Lung (tissue), 12 donors: ENCODE measurements around the gene LENG1. TPM values are rescaled to one million over a fixed set of nuclear protein-coding genes. Genes with fewer than 3 reads are reported as not detected.

Source experiments
- ATAC-seq: fragments of 200-7000 bp; cut with Tn5 transposase; one replicate; pipeline ENCODE4 v1.9.1; 2020; ENCODE audit warnings: moderate number of reproducible peaks; ENCODE audit not compliant: insufficient read depth, low FRiP score
- DNase-seq, 3 donors: peaks; one replicate each; pipeline ENCODE4 v3.0.0-alpha.2; 2013 to 2017
- H3K27ac ChIP-seq, 2 donors: one replicate each; pipeline ENCODE4 v1.5.1; 2013; ENCODE audit warnings: mild to moderate bottlenecking in 2 of 2, moderate library complexity in 2 of 2, control low read depth in 1 of 2, inconsistent platforms in 1 of 2, low read depth in 1 of 2, low read length in 1 of 2
- H3K27me3 ChIP-seq, 3 donors: one replicate each; pipeline ENCODE4 v1.5.1; 2013; ENCODE audit warnings: low read length in 2 of 3; ENCODE audit not compliant: control insufficient read depth in 3 of 3, insufficient read depth in 3 of 3
- H3K36me3 ChIP-seq, 4 donors: one replicate each; pipeline ENCODE4 v1.5.1; 2013; ENCODE audit warnings: low read length in 4 of 4, mild to moderate bottlenecking in 1 of 4, moderate library complexity in 1 of 4; ENCODE audit not compliant: control insufficient read depth in 4 of 4, insufficient read depth in 4 of 4
- H3K4me1 ChIP-seq, 5 donors: one replicate each; pipeline ENCODE4 v1.5.1; 2013; ENCODE audit warnings: low read length in 5 of 5, mild to moderate bottlenecking in 2 of 5, moderate library complexity in 1 of 5; ENCODE audit not compliant: control insufficient read depth in 5 of 5, insufficient read depth in 5 of 5
- H3K4me3 ChIP-seq: one replicate; pipeline ENCODE4 v1.5.1; 2013; ENCODE audit warnings: mild to moderate bottlenecking, control low read depth, moderate library complexity
- H3K9ac ChIP-seq, 2 donors: one replicate each; pipeline ENCODE4 v1.5.1; 2013; ENCODE audit warnings: low read length in 2 of 2, control low read depth in 1 of 2; ENCODE audit not compliant: insufficient read depth in 1 of 2
- H3K9me3 ChIP-seq, 4 donors: one replicate each; pipeline ENCODE4 v1.5.1; 2013; ENCODE audit warnings: low read length in 3 of 4, mild to moderate bottlenecking in 1 of 4, moderate library complexity in 1 of 4; ENCODE audit not compliant: control insufficient read depth in 4 of 4, insufficient read depth in 3 of 4
- WGBS, 2 donors: extraction: QIAGEN DNeasy Blood & Tissue Kit; methylation state at CpG; one replicate each; pipeline ENCODE4 v1.1.7; 2013; 5-methylcytosine and 5-hydroxymethylcytosine counted together
- polyA plus RNA-seq, 2 donors: library from polyadenylated mRNA; stranded (reverse); fragments of 200-250 nt; gene quantifications; one replicate each; pipeline ENCODE4 v1.2.1, GENCODE V29; 2013
- total RNA-seq, 2 donors: library from RNA; depleted of rRNA in 1 of 2; stranded (reverse); fragments of >200 nt in 1 of 2; gene quantifications; one replicate each; pipeline ENCODE4 v1.2.1, GENCODE V29; 2014 to 2021
- TF ChIP-seq, protein P1 (sequence below): IDR thresholded peaks from 2 replicates; pipeline ENCODE4 v1.5.1; 2012; ENCODE audit warnings: mild to moderate bottlenecking; ENCODE audit errors: control extremely low read depth, extremely low read depth
- donor health status: control.
- donor health status: control.
- donor health status: Bipolar disorder and iron deficiency.
- donor health status: healthy.
- donor health status: DM: yes; HTN: yes; CAD: no.

LENG1 gene
- total and polyA plus RNA-seq, 4 donors = 3.8 to 17.1 (median 8.2) TPM

DNA sequence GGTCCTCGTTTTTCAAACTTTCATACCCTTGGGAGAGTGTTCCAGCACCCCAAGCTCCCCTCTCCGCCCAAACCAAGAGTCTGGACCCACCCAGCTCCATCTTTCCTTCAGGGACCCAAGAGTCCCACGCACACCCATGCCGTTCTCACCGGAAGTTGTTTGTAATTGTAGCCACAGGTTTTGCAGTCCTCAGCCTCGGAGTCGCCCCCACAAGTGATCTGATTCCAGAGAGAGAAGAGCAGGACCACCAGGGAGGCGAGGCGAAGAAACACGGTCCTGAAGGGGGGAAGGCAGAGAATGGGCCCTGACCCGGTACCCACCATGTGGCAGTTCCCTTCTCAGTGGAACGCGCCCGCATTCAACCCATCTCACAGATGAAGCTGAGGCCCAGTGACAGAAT lies 3.4 kb upstream of the LENG1 start:
- H3K4me1 ChIP-seq = peaks cover 7 to 22% (median 9%) of the 10 kb centered on the region in 5 donors
- H3K27ac ChIP-seq = no peak overlapping the region
- 65% methylated on average over 14 of the region's 14 CpGs for WGBS, 2 donors

DNA sequence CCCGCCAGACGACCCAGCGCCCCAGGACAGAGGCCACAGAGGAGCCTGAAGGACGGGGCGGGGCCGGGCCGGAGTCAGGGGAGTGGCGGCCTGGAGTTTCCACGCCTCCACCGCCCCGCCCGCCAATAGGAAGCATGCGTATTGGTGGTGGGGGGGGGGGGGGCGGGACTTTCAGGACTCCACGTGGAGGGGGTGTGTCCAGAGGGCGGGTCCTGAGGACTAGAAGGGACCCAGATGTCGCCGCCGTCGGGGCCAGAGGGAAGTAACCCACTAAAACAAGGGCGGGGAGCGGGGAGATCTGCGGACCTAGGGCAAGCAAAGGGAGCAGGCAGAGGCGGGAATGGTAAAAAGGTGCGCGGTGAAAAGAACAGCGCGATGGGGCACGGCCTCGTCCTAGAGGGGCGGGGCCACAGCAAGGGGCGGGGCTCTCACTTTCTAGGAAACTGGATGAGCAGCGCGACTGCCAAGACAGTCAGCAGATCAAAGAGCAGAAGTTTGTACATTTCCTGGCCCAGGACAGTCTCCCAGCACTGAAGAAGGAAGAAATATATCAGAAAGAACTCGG lies 2.8 kb upstream of the LENG1 start:
- H3K27me3 ChIP-seq = peaks cover 0 to 2% (median 0%) of the 10 kb centered on the region in 3 donors
- DNase-seq (peak; percentile 58 to 84 (median 66)), ATAC-seq (peak; percentile 14)
- no peak overlapping the region for H3K27ac ChIP-seq
- no peak overlapping the region for H3K9ac ChIP-seq
- peak overlapping the region; percentile 47 for H3K4me3 ChIP-seq
- H3K4me1 ChIP-seq = peaks cover 7 to 22% (median 9%) of the 10 kb centered on the region in 5 donors
- peaks cover 0 to 5% (median 1%) of the 10 kb centered on the region in 4 donors for H3K36me3 ChIP-seq
- WGBS, 2 donors = 1 to 2% methylated on average over 32 to 35 of the region's 35 CpGs
- no peaks in the 10 kb centered on the region for H3K9me3 ChIP-seq
- TF ChIP-seq, protein P1, sequence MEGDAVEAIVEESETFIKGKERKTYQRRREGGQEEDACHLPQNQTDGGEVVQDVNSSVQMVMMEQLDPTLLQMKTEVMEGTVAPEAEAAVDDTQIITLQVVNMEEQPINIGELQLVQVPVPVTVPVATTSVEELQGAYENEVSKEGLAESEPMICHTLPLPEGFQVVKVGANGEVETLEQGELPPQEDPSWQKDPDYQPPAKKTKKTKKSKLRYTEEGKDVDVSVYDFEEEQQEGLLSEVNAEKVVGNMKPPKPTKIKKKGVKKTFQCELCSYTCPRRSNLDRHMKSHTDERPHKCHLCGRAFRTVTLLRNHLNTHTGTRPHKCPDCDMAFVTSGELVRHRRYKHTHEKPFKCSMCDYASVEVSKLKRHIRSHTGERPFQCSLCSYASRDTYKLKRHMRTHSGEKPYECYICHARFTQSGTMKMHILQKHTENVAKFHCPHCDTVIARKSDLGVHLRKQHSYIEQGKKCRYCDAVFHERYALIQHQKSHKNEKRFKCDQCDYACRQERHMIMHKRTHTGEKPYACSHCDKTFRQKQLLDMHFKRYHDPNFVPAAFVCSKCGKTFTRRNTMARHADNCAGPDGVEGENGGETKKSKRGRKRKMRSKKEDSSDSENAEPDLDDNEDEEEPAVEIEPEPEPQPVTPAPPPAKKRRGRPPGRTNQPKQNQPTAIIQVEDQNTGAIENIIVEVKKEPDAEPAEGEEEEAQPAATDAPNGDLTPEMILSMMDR = no peak

More for the DNA sequence above, 3.4 kb upstream of the LENG1 start:
- no peak for DNase-seq
- ATAC-seq = no peak
- Histone ChIP-seq H3K9me3 (no peaks in the 10 kb centered on the region), H3K9ac (no peak overlapping the region), H3K27me3 (peaks cover 0 to 2% (median 0%) of the 10 kb centered on the region in 3 donors), H3K36me3 (peaks cover 0 to 2% (median under 1%) of the 10 kb centered on the region in 4 donors), H3K4me3 (no peak overlapping the region)
- TF ChIP-seq, protein P1 = no peak

DNA sequence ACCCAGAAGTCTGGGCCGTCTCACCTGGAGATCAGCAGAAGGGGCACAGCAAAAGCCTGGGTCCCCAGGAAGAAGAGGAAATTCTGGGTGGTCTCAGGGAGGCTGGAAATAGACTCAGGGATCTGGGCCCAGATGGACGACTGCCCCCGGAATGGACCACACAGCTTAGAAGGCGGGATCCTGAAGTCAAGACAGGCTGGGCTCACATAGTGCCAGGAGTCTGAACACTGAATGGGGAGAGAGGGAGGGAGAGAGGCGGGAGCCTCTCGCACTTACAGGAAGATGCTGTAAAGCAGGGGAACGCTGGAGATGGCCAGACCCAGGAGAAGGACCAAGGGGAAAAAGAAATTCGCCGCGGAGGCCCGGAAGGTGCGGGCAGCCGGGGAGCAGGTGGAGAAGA lies 1.3 kb upstream of the LENG1 start:
- Histone ChIP-seq H3K4me1 (peaks cover 7 to 22% (median 9%) of the 10 kb centered on the region in 5 donors), H3K27ac (peak overlapping the region in 1 of 2 donors; percentile 90), H3K9ac (peak overlapping the region in 1 of 2 donors; percentile 71), H3K27me3 (peaks cover 0 to 2% (median 0%) of the 10 kb centered on the region in 3 donors), H3K4me3 (no peak overlapping the region), H3K9me3 (no peaks in the 10 kb centered on the region), H3K36me3 (peaks cover 0 to 15% (median 6%) of the 10 kb centered on the region in 4 donors)
- DNase-seq (peak in 2 of 3 donors; percentile 33 to 40), ATAC-seq (no peak)
- WGBS, 2 donors = 38 to 54% methylated on average over 13 of the region's 13 CpGs
- TF ChIP-seq, protein P1 = no peak
